HEK293T (cell line): ENCODE results near the gene CPSF7.

Experiments used
- ELF4 ChIP-seq: fragments of 450-650 bp; IDR thresholded peaks from 2 replicates; pipeline ENCODE4 v1.6.1; 2017; ENCODE audit warnings: antibody characterized with exemption
- FOXK2 ChIP-seq: fragments of 450-650 bp; IDR thresholded peaks from 2 replicates; pipeline ENCODE4 v1.6.1; 2016; ENCODE audit warnings: mild to moderate bottlenecking
- FOXM1 ChIP-seq: fragments of 450-650 bp; IDR thresholded peaks from 2 replicates; pipeline ENCODE4 v1.6.1; 2017; ENCODE audit warnings: mild to moderate bottlenecking, borderline replicate concordance
- SP1 ChIP-seq: fragments of 450-650 bp; IDR thresholded peaks from 2 replicates; pipeline ENCODE4 v1.6.1; 2017
- TARDBP ChIP-seq: fragments of 450-650 bp; IDR thresholded peaks from 2 replicates; pipeline ENCODE4 v1.6.1; 2016

DNA sequence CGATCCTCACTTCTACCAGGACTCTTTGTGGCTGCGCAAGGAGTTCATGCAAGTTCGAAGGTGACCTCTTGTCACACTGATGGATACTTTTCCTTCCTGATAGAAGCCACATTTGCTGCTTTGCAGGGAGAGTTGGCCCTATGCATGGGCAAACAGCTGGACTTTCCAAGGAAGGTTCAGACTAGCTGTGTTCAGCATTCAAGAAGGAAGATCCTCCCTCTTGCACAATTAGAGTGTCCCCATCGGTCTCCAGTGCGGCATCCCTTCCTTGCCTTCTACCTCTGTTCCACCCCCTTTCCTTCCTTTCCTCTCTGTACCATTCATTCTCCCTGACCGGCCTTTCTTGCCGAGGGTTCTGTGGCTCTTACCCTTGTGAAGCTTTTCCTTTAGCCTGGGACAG lies 61.1 kb downstream of the CPSF7 start:
- TF ChIP-seq FOXM1 (no peak), TARDBP (no peak), ELF4 (no peak), SP1 (no peak), FOXK2 (no peak)
